ENCODE data around the gene MAF.

The MAF gene

DNA sequence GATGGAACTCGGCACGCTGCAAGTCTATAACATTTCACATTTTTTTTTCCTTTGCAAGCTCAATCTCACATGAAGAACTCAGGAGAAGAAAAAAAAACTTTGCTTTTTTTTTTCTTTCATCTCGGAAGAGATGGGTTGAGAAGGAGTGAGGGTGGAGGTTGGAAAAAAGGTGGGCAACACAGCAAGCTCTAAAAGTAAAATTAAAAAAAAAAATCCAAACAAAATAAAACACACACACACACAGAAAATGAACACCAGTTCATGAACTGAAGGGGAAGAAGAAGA, 2.5 kb downstream of the MAF start:
- TF ChIP-seq CTCF (IDR thresholded peaks at IDR 0.05; ENCODE audit: low read depth, low read length), result no peak
- Histone ChIP-seq H3K27me3 (peaks cover 25% of the 10 kb centered on the region), H3K9me3 (no peaks in the 10 kb centered on the region; the same call in 1 of the 2 replicates), H3K36me3 (no peaks in the 10 kb centered on the region), H3K4me1 (no peaks in the 10 kb centered on the region), H3K4me3 (ENCODE audit: low read depth, low read length) (no peak overlapping the region)
- DNase-seq, result no peak

DNA sequence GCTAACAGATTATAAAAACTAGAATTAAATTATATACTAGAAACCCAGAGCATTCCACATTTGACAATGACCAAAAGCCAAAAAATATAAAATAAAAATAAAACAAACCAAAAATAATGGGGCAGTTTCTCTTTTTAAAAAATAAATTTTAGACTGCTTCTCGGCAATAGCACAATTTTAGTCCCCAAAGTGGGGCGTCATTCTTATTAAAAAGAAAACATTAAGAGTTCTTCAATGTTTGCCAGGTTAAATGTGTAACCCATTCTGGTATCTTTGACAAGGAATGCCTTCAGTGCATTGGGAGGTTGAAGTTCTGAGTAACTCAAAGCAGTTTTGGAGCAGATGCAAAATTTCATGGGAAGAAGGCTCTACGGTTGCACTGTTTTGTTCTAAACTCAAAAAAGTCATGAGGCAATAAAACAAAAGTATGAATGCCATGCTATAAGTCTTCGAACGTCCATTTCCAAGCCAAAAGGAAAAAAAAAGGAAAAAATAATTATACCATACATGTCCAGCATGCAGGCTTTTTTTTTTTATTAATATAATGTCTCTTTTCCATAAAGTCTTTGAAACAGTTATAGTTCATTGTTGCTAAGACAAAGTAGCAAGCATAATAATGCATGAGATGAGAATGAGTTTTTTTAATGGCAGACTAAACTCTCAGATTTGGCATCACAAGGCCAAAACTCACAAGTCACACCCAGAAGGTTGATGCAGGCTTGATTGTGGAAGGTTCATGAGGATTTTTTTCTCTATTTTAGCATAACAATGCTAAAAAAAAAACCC, 3.1 kb downstream of the MAF start:
- DNase-seq, result no peak
- no peaks in the 10 kb centered on the region; the same call in 1 of the 2 replicates for H3K9me3 ChIP-seq
- H3K4me1 ChIP-seq, result no peaks in the 10 kb centered on the region
- H3K27me3 ChIP-seq, result peaks cover 25% of the 10 kb centered on the region
- TF ChIP-seq CTCF (IDR thresholded peaks at IDR 0.05; ENCODE audit: low read depth, low read length), result no peak
- no peaks in the 10 kb centered on the region for H3K36me3 ChIP-seq
- H3K4me3 ChIP-seq (ENCODE audit: low read depth, low read length), result no peak overlapping the region

- no peaks in the 10 kb centered on the region for H3K36me3 ChIP-seq
- H3K27me3 ChIP-seq, result peaks cover 17% of the 10 kb centered on the region
- no peaks in the 10 kb centered on the region; the same call in 1 of the 2 replicates for H3K9me3 ChIP-seq
- no peak for TF ChIP-seq CTCF (IDR thresholded peaks at IDR 0.05; ENCODE audit: low read depth, low read length)
- no peak for DNase-seq
- no peak overlapping the region for H3K4me3 ChIP-seq (ENCODE audit: low read depth, low read length)
- no peaks in the 10 kb centered on the region for H3K4me1 ChIP-seq
Measured at GRCh38 chr16:79595931-79596450, 4.5 kb downstream of the MAF start.

- no peaks in the 10 kb centered on the region for H3K36me3 ChIP-seq
- TF ChIP-seq CTCF (IDR thresholded peaks at IDR 0.05; ENCODE audit: low read depth, low read length), result no peak
- peaks cover 10% of the 10 kb centered on the region for H3K27me3 ChIP-seq
- no peaks in the 10 kb centered on the region; the same call in 1 of the 2 replicates for H3K9me3 ChIP-seq
- H3K4me3 ChIP-seq (ENCODE audit: low read depth, low read length), result no peak overlapping the region
- H3K4me1 ChIP-seq, result no peaks in the 10 kb centered on the region
- DNase-seq, result no peak
Measured at GRCh38 chr16:79595231-79595641, 5.3 kb downstream of the MAF start.

GRCh38 chr16:79593754-79594153, 6.8 kb downstream of the MAF start:
- Histone ChIP-seq H3K27me3 (peaks cover 2% of the 10 kb centered on the region; the same call in 1 of the 2 replicates), H3K9me3 (no peaks in the 10 kb centered on the region; the same call in 1 of the 2 replicates), H3K36me3 (no peaks in the 10 kb centered on the region), H3K4me1 (no peaks in the 10 kb centered on the region), H3K4me3 (ENCODE audit: low read depth, low read length) (no peak overlapping the region)
- no peak for DNase-seq
- TF ChIP-seq CTCF (IDR thresholded peaks at IDR 0.05; ENCODE audit: low read depth, low read length), result no peak

DNA sequence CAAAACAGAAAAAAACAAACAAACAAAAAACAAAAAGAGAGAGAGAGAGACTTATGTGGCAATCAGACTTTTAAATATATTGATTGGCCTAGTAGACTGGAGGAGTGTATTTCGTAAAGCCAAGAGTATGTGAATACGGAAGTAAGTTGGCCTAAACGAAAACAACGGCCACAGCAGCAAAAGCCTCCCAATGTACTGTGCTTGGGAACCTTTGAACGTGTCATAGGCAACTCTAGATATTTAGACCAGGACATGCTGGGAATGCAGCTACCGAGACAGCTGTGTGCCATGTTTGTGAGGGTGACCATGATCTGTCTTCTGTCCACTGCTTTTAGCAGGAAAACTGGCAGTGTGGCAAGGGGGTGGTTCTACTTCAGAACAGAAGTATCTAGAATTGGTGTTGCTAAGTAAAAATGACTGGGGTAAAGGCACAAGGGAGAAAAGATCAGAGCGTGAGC, 7.4 kb downstream of the MAF start:
- no peaks in the 10 kb centered on the region for H3K4me1 ChIP-seq
- no peak overlapping the region for H3K4me3 ChIP-seq (ENCODE audit: low read depth, low read length)
- no peak for TF ChIP-seq CTCF (IDR thresholded peaks at IDR 0.05; ENCODE audit: low read depth, low read length)
- no peaks in the 10 kb centered on the region for H3K27me3 ChIP-seq
- no peaks in the 10 kb centered on the region; the same call in 1 of the 2 replicates for H3K9me3 ChIP-seq
- no peaks in the 10 kb centered on the region for H3K36me3 ChIP-seq
- DNase-seq, result no peak
